Measurements from ENCODE around the gene MACROD1.

DNA sequence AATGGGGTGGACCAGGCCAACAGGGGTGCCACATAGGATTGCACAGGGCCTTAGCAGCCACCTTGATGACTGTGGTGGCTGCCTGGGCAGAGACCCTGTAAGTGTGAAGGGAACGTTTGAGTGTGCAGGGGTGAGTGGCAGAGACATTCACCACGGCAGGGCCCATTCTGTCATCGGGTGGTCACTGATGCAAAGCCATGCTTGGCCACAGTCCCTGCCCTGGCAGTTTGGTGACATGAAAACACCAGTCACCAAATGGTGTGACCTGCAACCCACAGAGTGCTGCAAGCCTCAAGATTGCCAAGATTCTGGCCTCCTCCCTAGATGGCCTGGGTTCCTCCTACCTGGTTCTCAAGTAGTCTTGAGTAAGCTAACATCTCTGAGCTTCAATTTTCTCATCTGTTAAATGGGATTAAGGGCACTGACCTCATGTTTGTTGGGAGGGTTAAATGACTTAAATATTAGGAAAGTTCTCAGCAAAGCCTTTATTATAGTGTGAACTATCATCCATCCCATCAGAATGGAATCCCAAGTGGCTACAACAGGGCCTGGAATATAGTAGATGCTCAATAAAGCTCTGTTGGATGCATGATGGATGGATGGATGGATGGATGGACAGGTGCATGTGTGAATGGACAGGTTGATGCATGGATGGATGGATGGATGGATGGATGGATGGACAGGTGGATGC, 53.0 kb downstream of the MACROD1 start:
- TF ChIP-seq, protein P1, sequence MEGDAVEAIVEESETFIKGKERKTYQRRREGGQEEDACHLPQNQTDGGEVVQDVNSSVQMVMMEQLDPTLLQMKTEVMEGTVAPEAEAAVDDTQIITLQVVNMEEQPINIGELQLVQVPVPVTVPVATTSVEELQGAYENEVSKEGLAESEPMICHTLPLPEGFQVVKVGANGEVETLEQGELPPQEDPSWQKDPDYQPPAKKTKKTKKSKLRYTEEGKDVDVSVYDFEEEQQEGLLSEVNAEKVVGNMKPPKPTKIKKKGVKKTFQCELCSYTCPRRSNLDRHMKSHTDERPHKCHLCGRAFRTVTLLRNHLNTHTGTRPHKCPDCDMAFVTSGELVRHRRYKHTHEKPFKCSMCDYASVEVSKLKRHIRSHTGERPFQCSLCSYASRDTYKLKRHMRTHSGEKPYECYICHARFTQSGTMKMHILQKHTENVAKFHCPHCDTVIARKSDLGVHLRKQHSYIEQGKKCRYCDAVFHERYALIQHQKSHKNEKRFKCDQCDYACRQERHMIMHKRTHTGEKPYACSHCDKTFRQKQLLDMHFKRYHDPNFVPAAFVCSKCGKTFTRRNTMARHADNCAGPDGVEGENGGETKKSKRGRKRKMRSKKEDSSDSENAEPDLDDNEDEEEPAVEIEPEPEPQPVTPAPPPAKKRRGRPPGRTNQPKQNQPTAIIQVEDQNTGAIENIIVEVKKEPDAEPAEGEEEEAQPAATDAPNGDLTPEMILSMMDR (IDR thresholded peaks at IDR 0.05; ENCODE audit: poor library complexity) = no peak
- no peak for TF ChIP-seq EZH2 (IDR thresholded peaks at IDR 0.05; ENCODE audit: borderline replicate concordance)
- no peak for TF ChIP-seq EZH2phosphoT487 (IDR thresholded peaks at IDR 0.05; ENCODE audit: low read depth, severe bottlenecking, unreplicated experiment)

Measured in hepatocyte (in vitro differentiated cells).